Endothelial cell (in vitro differentiated cells): ENCODE measurements around the gene ATP2B2. TPM values are rescaled to one million over a fixed set of nuclear protein-coding genes. Genes with fewer than 3 reads are reported as not detected.

Experiments
- DNase-seq: peaks from one replicate; pipeline ENCODE4 v3.0.0; 2021; ENCODE audit warnings: low spot score
- H3K27ac Mint-ChIP-seq: one replicate; pipeline ENCODE4 v1.8.0; 2021; ENCODE audit warnings: mixed read lengths, inconsistent platforms; ENCODE audit not compliant: unreplicated experiment
- H3K27me3 Mint-ChIP-seq: one replicate; pipeline ENCODE4 v1.8.0; 2021; ENCODE audit warnings: mild to moderate bottlenecking, moderate library complexity, mixed read lengths, inconsistent platforms; ENCODE audit not compliant: unreplicated experiment
- H3K36me3 Mint-ChIP-seq: one replicate; pipeline ENCODE4 v1.8.0; 2021; ENCODE audit warnings: mild to moderate bottlenecking, low read depth, mixed read lengths, inconsistent platforms; ENCODE audit not compliant: unreplicated experiment
- H3K4me1 Mint-ChIP-seq: one replicate; pipeline ENCODE4 v1.8.0; 2021; ENCODE audit warnings: mild to moderate bottlenecking, mixed read lengths, inconsistent platforms; ENCODE audit not compliant: unreplicated experiment
- H3K4me3 Mint-ChIP-seq: one replicate; pipeline ENCODE4 v1.8.0; 2021; ENCODE audit warnings: mild to moderate bottlenecking, mixed read lengths, inconsistent platforms; ENCODE audit not compliant: unreplicated experiment
- H3K9me3 Mint-ChIP-seq: one replicate; pipeline ENCODE4 v1.8.0; 2021; ENCODE audit warnings: mixed read lengths, inconsistent platforms; ENCODE audit not compliant: unreplicated experiment
- CTCF ChIP-seq: fragments of 200-600 bp; sonication (generic); IDR thresholded peaks from one replicate; pipeline ENCODE4 v1.5.0; 2021; ENCODE audit warnings: antibody characterized with exemption; ENCODE audit not compliant: unreplicated experiment
- total RNA-seq: library from RNA; stranded (reverse); fragmentation: NEBNext Ultra II Directional; extraction: Animal tissue kit (Norgen Biotek cat#: 25700); gene quantifications from one replicate; pipeline ENCODE4 v1.2.1, GENCODE V29; 2021; ENCODE audit not compliant: unreplicated experiment

The ATP2B2 gene
- total RNA-seq, 1 donor from 2014 or later = 1.7 TPM

DNA sequence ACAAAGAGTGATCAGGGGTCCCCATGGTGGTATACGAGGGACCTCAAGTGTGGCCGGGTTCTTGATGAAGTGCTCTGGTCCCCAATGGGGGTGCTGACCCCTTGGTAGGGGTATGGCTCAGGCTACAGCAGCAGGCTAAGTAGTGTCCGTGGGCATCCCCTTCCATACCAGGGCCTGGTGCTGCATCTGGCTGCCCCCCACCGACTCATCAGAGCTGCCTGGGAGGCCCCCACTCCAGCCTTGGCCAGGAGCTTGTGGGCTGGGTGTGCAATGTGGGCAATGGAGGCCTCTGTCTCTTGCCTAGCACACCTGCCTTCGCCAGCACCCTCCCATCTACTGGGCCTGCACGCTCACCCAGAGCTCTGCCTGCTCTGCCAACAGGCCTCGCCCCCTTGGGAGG lies 125.4 kb downstream of the ATP2B2 start:
- H3K36me3 Mint-ChIP-seq = no peaks in the 10 kb centered on the region
- H3K4me3 Mint-ChIP-seq = no peak overlapping the region
- DNase-seq = no peak
- H3K27ac Mint-ChIP-seq = no peak overlapping the region
- no peaks in the 10 kb centered on the region for H3K4me1 Mint-ChIP-seq
- TF ChIP-seq CTCF = no peak
- H3K9me3 Mint-ChIP-seq = no peaks in the 10 kb centered on the region
- peaks cover 7% of the 10 kb centered on the region for H3K27me3 Mint-ChIP-seq

- DNase-seq = no peak
- no peaks in the 10 kb centered on the region for H3K4me1 Mint-ChIP-seq
- no peaks in the 10 kb centered on the region for H3K36me3 Mint-ChIP-seq
- peaks cover 8% of the 10 kb centered on the region for H3K27me3 Mint-ChIP-seq
- TF ChIP-seq CTCF = no peak
- no peaks in the 10 kb centered on the region for H3K9me3 Mint-ChIP-seq
- no peak overlapping the region for H3K4me3 Mint-ChIP-seq
- H3K27ac Mint-ChIP-seq = peak overlapping the region; percentile 3
Observed at GRCh38 chr3:10379161-10379560, 126.2 kb downstream of the ATP2B2 start.

DNA sequence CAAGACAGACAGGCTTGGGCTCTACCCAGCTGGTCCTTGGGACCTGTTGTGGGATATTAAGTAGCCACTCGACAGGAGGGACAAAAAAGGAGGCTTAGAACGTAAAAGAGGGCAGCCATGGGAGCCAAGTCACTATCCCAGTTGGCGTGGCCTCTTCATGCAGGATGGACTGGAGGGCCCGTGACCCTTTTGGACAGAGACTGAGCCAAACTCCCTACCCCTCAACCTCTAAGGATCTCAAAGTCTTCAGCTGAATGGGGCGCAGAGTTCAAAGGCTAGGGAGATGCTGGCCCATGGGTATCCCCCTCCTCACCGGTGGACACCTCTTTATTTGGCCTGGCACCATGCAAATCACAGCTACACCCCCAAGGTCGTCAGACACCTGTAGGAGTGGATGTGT lies 126.6 kb downstream of the ATP2B2 start:
- H3K4me1 Mint-ChIP-seq = no peaks in the 10 kb centered on the region
- no peak for TF ChIP-seq CTCF
- H3K4me3 Mint-ChIP-seq = no peak overlapping the region
- H3K27ac Mint-ChIP-seq = no peak overlapping the region
- H3K9me3 Mint-ChIP-seq = no peaks in the 10 kb centered on the region
- H3K36me3 Mint-ChIP-seq = no peaks in the 10 kb centered on the region
- no peak for DNase-seq
- peaks cover 8% of the 10 kb centered on the region for H3K27me3 Mint-ChIP-seq

DNA sequence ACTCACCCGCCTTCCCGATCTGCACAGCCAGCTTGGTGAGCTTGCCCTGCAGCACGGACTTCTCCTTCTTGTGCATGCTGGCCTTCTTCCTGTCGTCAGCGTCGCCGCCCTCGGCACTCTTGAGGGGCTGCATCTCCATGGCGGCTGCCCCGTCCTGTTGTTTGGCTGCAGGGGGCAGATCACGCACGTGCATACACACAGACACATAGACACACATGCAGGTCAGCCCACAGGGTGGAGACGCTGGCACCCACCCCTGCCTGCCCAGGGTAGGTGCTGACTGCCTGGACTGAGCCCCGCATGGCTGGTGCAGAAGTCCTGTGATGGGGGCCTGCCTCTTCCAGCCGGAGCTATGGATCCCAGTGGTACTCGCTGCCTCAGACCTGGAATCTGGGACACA lies 127.1 kb downstream of the ATP2B2 start:
- Mint-ChIP-seq H3K9me3 (no peaks in the 10 kb centered on the region), H3K27me3 (peaks cover 8% of the 10 kb centered on the region), H3K27ac (no peak overlapping the region), H3K4me1 (no peaks in the 10 kb centered on the region), H3K4me3 (no peak overlapping the region), H3K36me3 (no peaks in the 10 kb centered on the region)
- no peak for DNase-seq
- no peak for TF ChIP-seq CTCF

DNA sequence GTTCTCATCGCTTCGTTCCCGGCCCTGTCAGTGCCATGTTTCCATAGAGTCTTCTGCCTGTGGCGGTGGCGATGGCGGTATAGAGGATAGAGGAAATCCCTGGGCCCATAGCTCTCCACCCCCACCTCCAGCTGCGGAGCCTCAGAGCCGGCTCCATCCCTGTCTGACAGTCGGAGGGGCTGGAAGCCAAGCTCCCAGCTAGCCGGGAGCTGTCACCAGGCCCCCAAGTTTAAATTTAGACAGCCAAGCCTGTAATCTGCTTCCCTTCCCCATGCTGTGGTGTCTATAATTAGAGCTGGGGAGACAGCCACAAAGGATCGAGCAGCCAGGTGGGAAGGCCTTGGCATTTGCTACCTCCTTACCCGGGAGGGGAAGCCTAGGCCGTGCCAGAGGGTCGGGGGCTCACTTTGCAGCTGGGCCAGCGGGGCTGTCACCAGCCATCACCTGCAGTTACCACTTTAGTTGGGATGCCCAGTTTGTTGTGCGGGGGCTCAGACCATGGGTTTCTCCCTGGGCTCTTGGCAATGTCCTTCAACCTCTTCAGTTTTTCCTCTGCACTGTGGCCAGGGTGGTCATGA lies 128.1 kb downstream of the ATP2B2 start:
- Mint-ChIP-seq H3K27ac (no peak overlapping the region), H3K4me1 (no peaks in the 10 kb centered on the region), H3K4me3 (no peak overlapping the region), H3K36me3 (no peaks in the 10 kb centered on the region), H3K27me3 (peaks cover 8% of the 10 kb centered on the region), H3K9me3 (no peaks in the 10 kb centered on the region)
- DNase-seq = no peak
- TF ChIP-seq CTCF = no peak
